PC-9 (cell line): ENCODE data around the gene PDE4C. TPM values are rescaled to one million over a fixed set of nuclear protein-coding genes. Genes with fewer than 3 reads are reported as not detected.

Experiments
- BruUV-seq: library from RNA; stranded (reverse); fragments of 400-500 nt; replicated peaks from 2 replicates; lab custom pipeline; 2021; lab: Mats Ljungman, UMichigan
- CTCF ChIA-PET: fragments of 300-600 bp; sonication (Branson Sonifier 250); formaldehyde crosslinking; loops from one replicate; lab custom pipeline; 2022; ENCODE audit warnings: antibody characterized with exemption; lab: Charles Lee
- POLR2A ChIA-PET: fragments of 300-600 bp; sonication (Branson Sonifier 250); formaldehyde crosslinking; loops from one replicate; lab custom pipeline; 2022; ENCODE audit warnings: antibody characterized with exemption; ENCODE audit not compliant: unreplicated experiment; lab: Charles Lee
- DNase-seq, 2 experiments: peaks; one replicate each; pipeline versions ENCODE4 v3.0.0 to v3.0.0-alpha.2; 2015 to 2022; ENCODE audit warnings: mixed read lengths in 1 of 2
- H2AFZ ChIP-seq: fragments of 200-600 bp; sonication (generic); 2 replicates; pipeline ENCODE4 v1.8.1; 2017; ENCODE audit warnings: antibody characterized with exemption
- H3F3A ChIP-seq: fragments of 200-600 bp; sonication (generic); 2 replicates; pipeline ENCODE4 v1.8.1; 2017; ENCODE audit warnings: antibody characterized with exemption, mild to moderate bottlenecking, low read depth; ENCODE audit not compliant: insufficient read depth
- H3K27ac ChIP-seq: fragments of 200-600 bp; sonication (generic); 2 replicates; pipeline ENCODE4 v1.6.1; 2016; ENCODE audit warnings: mixed run types
- H3K27me3 ChIP-seq: fragments of 200-600 bp; sonication (generic); 2 replicates; pipeline ENCODE4 v1.6.1; 2016; ENCODE audit warnings: low read depth, mixed run types; ENCODE audit not compliant: insufficient read depth
- H3K36me3 ChIP-seq: fragments of 200-600 bp; sonication (generic); 2 replicates; pipeline ENCODE4 v1.6.1; 2016; ENCODE audit warnings: low read depth, mixed run types
- H3K4me1 ChIP-seq: fragments of 200-600 bp; sonication (generic); replicated peaks from 2 replicates; pipeline ENCODE4 v1.6.1; 2016; ENCODE audit warnings: mixed run types; ENCODE audit not compliant: insufficient read depth
- H3K4me2 ChIP-seq: fragments of 200-600 bp; sonication (generic); 2 replicates; pipeline ENCODE4 v1.6.1; 2017; ENCODE audit warnings: mixed run types
- H3K4me3 ChIP-seq: fragments of 200-600 bp; sonication (generic); 2 replicates; pipeline ENCODE4 v1.6.1; 2016; ENCODE audit warnings: mixed run types
- H3K79me2 ChIP-seq: fragments of 200-600 bp; sonication (generic); 2 replicates; pipeline ENCODE4 v1.6.1; 2017; ENCODE audit warnings: low read depth, mixed run types
- H3K9me2 ChIP-seq: fragments of 200-600 bp; sonication (generic); 2 replicates; pipeline ENCODE4 v1.8.1; 2017; ENCODE audit warnings: mild to moderate bottlenecking; ENCODE audit not compliant: insufficient read depth
- H3K9me3 ChIP-seq: fragments of 200-600 bp; sonication (generic); 2 replicates; pipeline ENCODE4 v1.8.1; 2016; ENCODE audit warnings: low read depth; ENCODE audit not compliant: insufficient read depth
- H4K20me1 ChIP-seq: fragments of 200-600 bp; sonication (generic); 2 replicates; pipeline ENCODE4 v1.8.1; 2017; ENCODE audit not compliant: insufficient read depth
- CTCF ChIP-seq: fragments of 200-600 bp; sonication (generic); conservative IDR thresholded peaks from 2 replicates; pipeline ENCODE4 v1.6.1; 2017; ENCODE audit warnings: mixed run types, antibody characterized with exemption, mild to moderate bottlenecking, moderate library complexity
- EZH2 ChIP-seq: fragments of 200-600 bp; sonication (generic); IDR thresholded peaks from 2 replicates; pipeline ENCODE4 v1.8.0; 2017; ENCODE audit warnings: antibody characterized with exemption, low read depth
- intact Hi-C: fragments of 100-400 bp; cut with micrococcal nuclease; formaldehyde crosslinking; loops from one replicate; pipeline ENCODE4 v1.10.0; 2022; ENCODE audit not compliant: unreplicated experiment
- total RNA-seq: library from RNA; stranded (reverse); gene quantifications from 2 replicates; pipeline ENCODE4 v1.2.3, GENCODE V29; 2021

Gene PDE4C
- total RNA-seq, 1 experiment from 2014 or later, result 2.2 TPM

- no peaks in the 10 kb centered on the region for H3K36me3 ChIP-seq
- no peak for TF ChIP-seq EZH2
- TF ChIP-seq CTCF, result no peak
- no peak for DNase-seq
- H3K4me1 ChIP-seq, result peaks cover 16% of the 10 kb centered on the region
- peak overlapping the region; percentile 90; the same call in 1 of the 2 replicates for H3K4me3 ChIP-seq
- H3K9me3 ChIP-seq, result no peaks in the 10 kb centered on the region
- POLR2A ChIA-PET, result no interaction called here
- H3K4me2 ChIP-seq, result peak overlapping the region; percentile 79
- no peak overlapping the region for H2AFZ ChIP-seq
- H3K27ac ChIP-seq, result no peak overlapping the region
- CTCF ChIA-PET, result interaction anchor here (0.6 kb wide), 1 partner anchor 50 kb away, joined by 3 read pairs; no protein-coding TSS in a partner anchor
- peaks cover 12% of the 10 kb centered on the region for H3K79me2 ChIP-seq
- BruUV-seq, result no TSS peak
- peaks cover 32% of the 10 kb centered on the region for H3F3A ChIP-seq
- H3K9me2 ChIP-seq, result no peaks in the 10 kb centered on the region
- H4K20me1 ChIP-seq, result no peaks in the 10 kb centered on the region
- intact Hi-C loops, result loop anchor here (5.0 kb wide), 3 partner anchors 58 to 218 kb away; partner anchors contain the start of gene PGPEP1
- no peaks in the 10 kb centered on the region for H3K27me3 ChIP-seq
These were observed 31.5 kb downstream of the PDE4C start for GRCh38 chr19:18194554-18195238.

GRCh38 chr19:18194181-18194530 is 32.1 kb downstream of the PDE4C start:
- H3K4me3 ChIP-seq, result peak overlapping the region; percentile 90; the same call in 1 of the 2 replicates
- H3K27ac ChIP-seq, result no peak overlapping the region
- peaks cover 12% of the 10 kb centered on the region for H3K79me2 ChIP-seq
- DNase-seq, result no peak
- H3K9me2 ChIP-seq, result no peaks in the 10 kb centered on the region
- H4K20me1 ChIP-seq, result no peaks in the 10 kb centered on the region
- CTCF ChIA-PET, result no interaction called here
- POLR2A ChIA-PET, result no interaction called here
- no peaks in the 10 kb centered on the region for H3K27me3 ChIP-seq
- H3K9me3 ChIP-seq, result no peaks in the 10 kb centered on the region
- H2AFZ ChIP-seq, result no peak overlapping the region
- H3K4me2 ChIP-seq, result peak overlapping the region; percentile 79
- no peak for TF ChIP-seq CTCF
- TF ChIP-seq EZH2, result no peak
- intact Hi-C loops, result loop anchor here (5.0 kb wide), 3 partner anchors 58 to 218 kb away; partner anchors contain the start of gene PGPEP1
- BruUV-seq, result TSS peak; percentile 60
- peaks cover 32% of the 10 kb centered on the region for H3F3A ChIP-seq
- H3K36me3 ChIP-seq, result no peaks in the 10 kb centered on the region
- peaks cover 16% of the 10 kb centered on the region for H3K4me1 ChIP-seq

- DNase-seq, result no peak
- H2AFZ ChIP-seq, result peak overlapping the region; percentile 86
- POLR2A ChIA-PET, result interaction anchor here (0.6 to 0.7 kb wide), 5 partner anchors 17 to 711 kb away, joined by 3 to 8 read pairs (median 3); partner anchors contain the start of gene JUND
- H3F3A ChIP-seq, result peaks cover 32% of the 10 kb centered on the region
- CTCF ChIA-PET, result interaction anchor here (0.6 to 2.0 kb wide), 4 partner anchors 20 to 128 kb away, joined by 3 to 7 read pairs (median 4); no protein-coding TSS in a partner anchor
- H3K9me2 ChIP-seq, result no peaks in the 10 kb centered on the region
- no peaks in the 10 kb centered on the region for H3K9me3 ChIP-seq
- peak overlapping the region; percentile 79 for H3K4me2 ChIP-seq
- no peaks in the 10 kb centered on the region for H3K36me3 ChIP-seq
- intact Hi-C loops, result loop anchor here (2.0 to 5.0 kb wide), 4 partner anchors 41 to 219 kb away; partner anchors contain the start of genes PGPEP1 and PIK3R2
- no peaks in the 10 kb centered on the region for H3K27me3 ChIP-seq
- peak overlapping the region; percentile 90 for H3K4me3 ChIP-seq
- no peak for TF ChIP-seq EZH2
- TF ChIP-seq CTCF, result no peak
- H3K4me1 ChIP-seq, result peaks cover 16% of the 10 kb centered on the region
- peaks cover 12% of the 10 kb centered on the region for H3K79me2 ChIP-seq
- peak overlapping the region; percentile 35 for H3K27ac ChIP-seq
- BruUV-seq, result no TSS peak
- no peaks in the 10 kb centered on the region for H4K20me1 ChIP-seq
These were observed 32.7 kb downstream of the PDE4C start for GRCh38 chr19:18193388-18194180.
